C4-2B (cell line): ENCODE results near the gene CARMIL1.

Source experiments
- ZFX ChIP-seq: fragments of 450-650 bp; IDR thresholded peaks from 2 replicates; pipeline ENCODE4 v1.6.1; 2017
- TF ChIP-seq, protein P1 (sequence below): fragments of 450-650 bp; conservative IDR thresholded peaks from 2 replicates; pipeline ENCODE4 v1.5.1; 2017; ENCODE audit warnings: mild to moderate bottlenecking

- TF ChIP-seq, protein P1, sequence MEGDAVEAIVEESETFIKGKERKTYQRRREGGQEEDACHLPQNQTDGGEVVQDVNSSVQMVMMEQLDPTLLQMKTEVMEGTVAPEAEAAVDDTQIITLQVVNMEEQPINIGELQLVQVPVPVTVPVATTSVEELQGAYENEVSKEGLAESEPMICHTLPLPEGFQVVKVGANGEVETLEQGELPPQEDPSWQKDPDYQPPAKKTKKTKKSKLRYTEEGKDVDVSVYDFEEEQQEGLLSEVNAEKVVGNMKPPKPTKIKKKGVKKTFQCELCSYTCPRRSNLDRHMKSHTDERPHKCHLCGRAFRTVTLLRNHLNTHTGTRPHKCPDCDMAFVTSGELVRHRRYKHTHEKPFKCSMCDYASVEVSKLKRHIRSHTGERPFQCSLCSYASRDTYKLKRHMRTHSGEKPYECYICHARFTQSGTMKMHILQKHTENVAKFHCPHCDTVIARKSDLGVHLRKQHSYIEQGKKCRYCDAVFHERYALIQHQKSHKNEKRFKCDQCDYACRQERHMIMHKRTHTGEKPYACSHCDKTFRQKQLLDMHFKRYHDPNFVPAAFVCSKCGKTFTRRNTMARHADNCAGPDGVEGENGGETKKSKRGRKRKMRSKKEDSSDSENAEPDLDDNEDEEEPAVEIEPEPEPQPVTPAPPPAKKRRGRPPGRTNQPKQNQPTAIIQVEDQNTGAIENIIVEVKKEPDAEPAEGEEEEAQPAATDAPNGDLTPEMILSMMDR, result no peak
- no peak for TF ChIP-seq ZFX
These were observed 307.8 kb downstream of the CARMIL1 start for GRCh38 chr6:25586927-25587326.
